Sigmoid colon (tissue), 7 donors: Measurements from ENCODE around the gene ERMARD. TPM values are rescaled to one million over a fixed set of nuclear protein-coding genes. Genes with fewer than 3 reads are reported as not detected.

ENCODE experiments used
- DNase-seq: peaks from one replicate; pipeline ENCODE4 v3.0.0-alpha.2; 2019
- H3K27ac ChIP-seq, 4 donors: fragments of 200-600 bp; sonication (generic); one replicate each; pipeline ENCODE4 v1.5.1; 2016 to 2019; ENCODE audit warnings: mild to moderate bottlenecking in 1 of 4
- H3K27me3 ChIP-seq, 3 donors: fragments of 200-600 bp; sonication (generic); one replicate each; pipeline ENCODE4 v1.5.1; 2019; ENCODE audit warnings: mild to moderate bottlenecking in 1 of 3
- H3K36me3 ChIP-seq, 4 donors: fragments of 200-600 bp; sonication (generic); one replicate each; pipeline ENCODE4 v1.5.1; 2016 to 2019
- H3K4me1 ChIP-seq, 4 donors: fragments of 200-600 bp; sonication (generic); one replicate each; pipeline ENCODE4 v1.5.1; 2017 to 2019
- H3K4me3 ChIP-seq, 4 donors: fragments of 200-600 bp; sonication (generic); one replicate each; pipeline ENCODE4 v1.5.1; 2017 to 2019; ENCODE audit warnings: mild to moderate bottlenecking in 2 of 4, moderate library complexity in 1 of 4
- H3K9me3 ChIP-seq, 4 donors: fragments of 200-600 bp in 3 of 4; sonication (generic) in 3 of 4; one replicate each; pipeline versions ENCODE4 v1.5.1 to v1.6.1; 2013 to 2019
- EP300 ChIP-seq, 4 donors: sonication (generic); formaldehyde crosslinking; IDR thresholded peaks; one replicate each; pipeline ENCODE4 v1.6.1; 2017; ENCODE audit warnings: antibody characterized with exemption in 4 of 4
- POLR2A ChIP-seq, 2 donors: fragments of 450-650 bp; IDR thresholded peaks; one replicate each; pipeline ENCODE4 v1.6.1; 2016; ENCODE audit warnings: antibody characterized with exemption in 2 of 2, mild to moderate bottlenecking in 2 of 2, moderate library complexity in 2 of 2
- POLR2AphosphoS5 ChIP-seq, 4 donors: sonication (generic); formaldehyde crosslinking; IDR thresholded peaks; one replicate each; pipeline ENCODE4 v1.6.1; 2017; ENCODE audit warnings: antibody characterized with exemption in 4 of 4
- WGBS, 2 donors: extraction: QIAGEN DNeasy Blood & Tissue Kit; methylation state at CpG; one replicate each; pipeline ENCODE4 v1.1.7; 2013; 5-methylcytosine and 5-hydroxymethylcytosine counted together
- intact Hi-C: fragments of 100-400 bp; cut with DNase I; formaldehyde crosslinking; loops from one replicate; pipeline ENCODE4 v1.15.1; 2023
- polyA plus RNA-seq, 3 donors: library from polyadenylated mRNA; stranded (reverse); fragments of 200-250 nt; gene quantifications; one replicate each; pipeline ENCODE4 v1.2.3, GENCODE V29; 2013
- total RNA-seq, 4 donors: library from RNA; depleted of rRNA; stranded (reverse); fragments of >200 nt; gene quantifications; one replicate each; pipeline ENCODE4 v1.1.0, GENCODE V29; 2016
- TF ChIP-seq, protein P1 (sequence below), 4 experiments: fragments of 450-650 bp in 3 of 4; fragments of 200-600 bp in 1 of 4; IDR thresholded peaks; one replicate each; pipeline ENCODE4 v1.5.1; 2016 to 2019; ENCODE audit warnings: antibody characterized with exemption in 4 of 4, mild to moderate bottlenecking in 3 of 4, moderate library complexity in 2 of 4
- donor health status: healthy with polysubstance abuse.
- donor health status: Bipolar disorder and iron deficiency.
- donor health status: healthy.

ERMARD gene
- total and polyA plus RNA-seq, 7 donors: 9.0 to 32.4 (median 18.2) TPM

DNA sequence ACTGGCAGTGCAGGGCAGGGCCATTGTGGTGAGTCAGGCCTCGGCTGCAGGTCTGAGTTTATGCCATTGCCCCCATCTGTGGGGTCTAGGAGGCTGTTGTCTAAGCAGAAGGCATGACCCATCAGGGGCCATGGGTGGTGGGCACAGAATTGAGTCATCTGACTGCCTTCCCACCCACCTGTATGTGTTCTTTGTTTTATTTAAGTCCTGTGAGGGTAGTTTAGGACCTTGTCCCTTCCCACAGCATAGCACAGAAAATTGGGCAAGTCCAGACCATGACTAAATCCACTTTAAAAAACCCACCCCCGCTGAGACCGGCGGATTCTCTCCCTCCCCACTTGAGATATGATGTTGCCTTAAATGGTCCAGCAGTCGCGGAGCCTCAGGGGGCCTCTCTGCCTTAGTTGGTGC, 40.3 kb downstream of the ERMARD start:
- Histone ChIP-seq H3K36me3 (no peaks in the 10 kb centered on the region), H3K27me3 (no peaks in the 10 kb centered on the region), H3K27ac (no peak overlapping the region), H3K9me3 (no peaks in the 10 kb centered on the region), H3K4me3 (no peak overlapping the region), H3K4me1 (peaks cover 0 to 15% (median 11%) of the 10 kb centered on the region in 4 donors)
- no peak for TF ChIP-seq POLR2A (IDR thresholded peaks at IDR 0.05)
- TF ChIP-seq, protein P1, sequence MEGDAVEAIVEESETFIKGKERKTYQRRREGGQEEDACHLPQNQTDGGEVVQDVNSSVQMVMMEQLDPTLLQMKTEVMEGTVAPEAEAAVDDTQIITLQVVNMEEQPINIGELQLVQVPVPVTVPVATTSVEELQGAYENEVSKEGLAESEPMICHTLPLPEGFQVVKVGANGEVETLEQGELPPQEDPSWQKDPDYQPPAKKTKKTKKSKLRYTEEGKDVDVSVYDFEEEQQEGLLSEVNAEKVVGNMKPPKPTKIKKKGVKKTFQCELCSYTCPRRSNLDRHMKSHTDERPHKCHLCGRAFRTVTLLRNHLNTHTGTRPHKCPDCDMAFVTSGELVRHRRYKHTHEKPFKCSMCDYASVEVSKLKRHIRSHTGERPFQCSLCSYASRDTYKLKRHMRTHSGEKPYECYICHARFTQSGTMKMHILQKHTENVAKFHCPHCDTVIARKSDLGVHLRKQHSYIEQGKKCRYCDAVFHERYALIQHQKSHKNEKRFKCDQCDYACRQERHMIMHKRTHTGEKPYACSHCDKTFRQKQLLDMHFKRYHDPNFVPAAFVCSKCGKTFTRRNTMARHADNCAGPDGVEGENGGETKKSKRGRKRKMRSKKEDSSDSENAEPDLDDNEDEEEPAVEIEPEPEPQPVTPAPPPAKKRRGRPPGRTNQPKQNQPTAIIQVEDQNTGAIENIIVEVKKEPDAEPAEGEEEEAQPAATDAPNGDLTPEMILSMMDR (IDR thresholded peaks at IDR 0.05): no peak
- TF ChIP-seq POLR2AphosphoS5 (IDR thresholded peaks at IDR 0.05): no peak
- no peak for TF ChIP-seq EP300 (IDR thresholded peaks at IDR 0.05)
- no peak for DNase-seq
- intact Hi-C loops: loop anchor here (2.0 to 5.0 kb wide), 2 partner anchors 501 to 739 kb away; partner anchors contain the start of gene DLL1
- WGBS, 2 donors: 71 to 85% methylated on average over 6 of the region's 6 CpGs

GRCh38 chr6:169792306-169793015, 41.0 kb downstream of the ERMARD start:
- TF ChIP-seq POLR2AphosphoS5 (IDR thresholded peaks at IDR 0.05) (no peak), POLR2A (IDR thresholded peaks at IDR 0.05) (no peak), EP300 (IDR thresholded peaks at IDR 0.05) (no peak)
- TF ChIP-seq, protein P1 (IDR thresholded peaks at IDR 0.05): no peak
- no peak for DNase-seq
- no peak overlapping the region for H3K4me3 ChIP-seq
- 89 to 90% methylated on average over 21 of the region's 21 CpGs for WGBS, 2 donors
- H3K27me3 ChIP-seq: no peaks in the 10 kb centered on the region
- H3K27ac ChIP-seq: no peak overlapping the region
- intact Hi-C loops: loop anchor here (5.0 kb wide), 1 partner anchor 500 kb away; the partner anchor contains the start of gene DLL1
- H3K9me3 ChIP-seq: no peaks in the 10 kb centered on the region
- no peaks in the 10 kb centered on the region for H3K36me3 ChIP-seq
- H3K4me1 ChIP-seq: peaks cover 0 to 15% (median 11%) of the 10 kb centered on the region in 4 donors

- intact Hi-C loops: loop anchor here (5.0 kb wide), 1 partner anchor 499 kb away; the partner anchor contains the start of gene DLL1
These were observed 42.0 kb downstream of the ERMARD start for GRCh38 chr6:169793408-169793807.

DNA sequence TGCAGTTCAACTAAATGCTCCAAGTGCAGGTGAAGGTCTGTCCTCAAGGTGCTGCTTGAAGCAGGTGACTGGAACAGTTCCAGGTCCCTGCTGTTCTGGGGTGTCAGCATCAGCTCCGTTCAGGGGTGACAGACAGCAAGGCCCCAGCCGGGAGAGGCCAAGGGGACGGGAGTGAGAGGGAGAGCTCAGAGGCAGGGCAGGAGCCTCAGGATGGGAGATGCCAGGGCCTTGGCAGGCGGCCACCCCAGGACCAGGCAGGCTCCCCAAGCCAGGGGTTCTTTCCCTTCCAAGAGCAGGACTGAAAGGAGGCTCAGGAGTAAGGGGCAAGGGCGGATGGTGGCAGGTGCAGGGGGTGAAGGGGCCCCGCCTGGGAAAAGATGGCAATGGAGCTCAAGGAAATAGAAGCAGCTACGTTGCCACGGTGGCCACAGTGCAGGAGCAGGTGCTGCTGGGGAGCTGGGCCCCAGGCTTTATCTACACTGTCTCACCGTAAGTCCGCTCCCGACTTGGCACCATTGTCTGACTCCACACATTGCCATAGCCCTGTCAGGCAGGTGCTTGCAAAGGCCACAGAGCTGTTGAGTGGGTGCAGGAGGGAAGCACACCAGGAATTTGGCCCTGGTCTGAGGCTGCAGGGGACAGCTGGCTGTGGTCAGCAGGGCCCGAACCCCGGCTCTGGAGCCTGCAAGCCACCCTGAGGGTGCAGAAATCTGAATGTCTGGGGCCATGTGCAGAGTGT, 43.1 kb downstream of the ERMARD start:
- H3K4me3 ChIP-seq: no peak overlapping the region
- no peak overlapping the region for H3K27ac ChIP-seq
- no peaks in the 10 kb centered on the region for H3K36me3 ChIP-seq
- DNase-seq: no peak
- 30 to 71% methylated on average over 13 of the region's 13 CpGs for WGBS, 2 donors
- no peaks in the 10 kb centered on the region for H3K27me3 ChIP-seq
- H3K4me1 ChIP-seq: peaks cover 0 to 12% (median 10%) of the 10 kb centered on the region in 4 donors
- no peak for TF ChIP-seq POLR2AphosphoS5 (IDR thresholded peaks at IDR 0.05)
- no peak for TF ChIP-seq POLR2A (IDR thresholded peaks at IDR 0.05)
- TF ChIP-seq EP300 (IDR thresholded peaks at IDR 0.05): no peak
- TF ChIP-seq, protein P1 (IDR thresholded peaks at IDR 0.05): no peak
- H3K9me3 ChIP-seq: no peaks in the 10 kb centered on the region
- intact Hi-C loops: loop anchor here (5.0 kb wide), 1 partner anchor 498 kb away; the partner anchor contains the start of gene DLL1

More at GRCh38 chr6:169793408-169793807, 42.0 kb downstream of the ERMARD start:
- H3K36me3 ChIP-seq: no peaks in the 10 kb centered on the region
- DNase-seq: no peak
- 85 to 93% methylated on average over 10 of the region's 10 CpGs for WGBS, 2 donors
- TF ChIP-seq, protein P1 (IDR thresholded peaks at IDR 0.05): no peak
- TF ChIP-seq POLR2A (IDR thresholded peaks at IDR 0.05) (no peak), EP300 (IDR thresholded peaks at IDR 0.05) (no peak), POLR2AphosphoS5 (IDR thresholded peaks at IDR 0.05) (no peak)
- no peaks in the 10 kb centered on the region for H3K27me3 ChIP-seq
- no peak overlapping the region for H3K27ac ChIP-seq
- no peak overlapping the region for H3K4me3 ChIP-seq
- peaks cover 0 to 15% (median 11%) of the 10 kb centered on the region in 4 donors for H3K4me1 ChIP-seq
- H3K9me3 ChIP-seq: no peaks in the 10 kb centered on the region
